SK-N-SH treated with all-trans-retinoic acid at 6 μM for 48 hours (cell line): ENCODE data around the gene HTR1D.

Experiments
- CREB5 ChIP-seq: fragments of 250-450 bp; sonication (Bioruptor Pico); IDR thresholded peaks from 2 replicates; pipeline ENCODE4 v1.5.1; 2020; ENCODE audit warnings: low read depth, mild to moderate bottlenecking, moderate library complexity
- CSRNP3 ChIP-seq: fragments of 250-450 bp; sonication (Bioruptor Pico); IDR thresholded peaks from 2 replicates; pipeline ENCODE4 v1.5.1; 2021; ENCODE audit warnings: mild to moderate bottlenecking, moderate library complexity
- ESRRG ChIP-seq: fragments of 250-450 bp; sonication (Bioruptor Pico); IDR thresholded peaks from 2 replicates; pipeline ENCODE4 v1.6.1; 2021; ENCODE audit warnings: mild to moderate bottlenecking
- GLIS3 ChIP-seq: fragments of 250-450 bp; sonication (Bioruptor Pico); IDR thresholded peaks from 2 replicates; pipeline ENCODE4 v1.5.0; 2020; ENCODE audit warnings: mild to moderate bottlenecking, moderate library complexity
- POU6F1 ChIP-seq: fragments of 250-450 bp; sonication (Bioruptor Pico); IDR thresholded peaks from 2 replicates; pipeline ENCODE4 v1.8.0; 2021; ENCODE audit warnings: low read depth, mild to moderate bottlenecking, moderate library complexity, borderline replicate concordance
- RARB ChIP-seq: fragments of 250-450 bp; sonication (Bioruptor Pico); IDR thresholded peaks from 2 replicates; pipeline ENCODE4 v1.8.0; 2021; ENCODE audit warnings: mild to moderate bottlenecking, moderate library complexity
- SNAI2 ChIP-seq: fragments of 250-450 bp; sonication (Bioruptor Pico); IDR thresholded peaks from 2 replicates; pipeline ENCODE4 v1.5.0; 2020; ENCODE audit warnings: mild to moderate bottlenecking, moderate library complexity
- ZNF565 ChIP-seq: fragments of 450-650 bp; formaldehyde crosslinking; conservative IDR thresholded peaks from 2 replicates; pipeline ENCODE4 v1.5.0; 2020; ENCODE audit warnings: low read depth, mild to moderate bottlenecking, moderate library complexity
- TF ChIP-seq, protein P1 (sequence below): fragments of 250-450 bp; sonication (Bioruptor Pico); IDR thresholded peaks from 2 replicates; pipeline ENCODE4 v1.8.0; 2020; ENCODE audit warnings: mild to moderate bottlenecking, moderate library complexity, borderline replicate concordance

DNA sequence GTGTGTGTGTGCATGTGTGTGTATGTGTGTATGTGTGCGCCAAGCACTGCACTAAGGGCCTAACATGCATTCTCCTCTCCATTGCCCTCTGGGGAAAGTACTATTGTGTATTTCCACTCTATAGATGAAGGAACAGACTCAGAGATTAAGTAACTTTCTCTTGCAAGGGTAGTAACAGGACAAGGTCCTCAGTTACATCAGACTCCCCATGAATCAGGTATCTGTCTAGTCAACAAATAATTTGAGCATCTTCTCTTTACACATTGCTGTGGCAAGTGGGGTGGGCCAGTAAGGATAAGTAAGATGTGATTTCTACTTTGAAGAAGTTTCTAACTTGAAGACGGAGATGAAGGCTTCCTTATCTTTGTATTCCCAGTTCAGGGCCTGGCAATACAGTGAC is 5.0 kb upstream of the HTR1D start:
- TF ChIP-seq GLIS3 (CRISPR knock-in tag) (no peak), SNAI2 (CRISPR knock-in tag) (no peak), RARB (no peak), CREB5 (CRISPR knock-in tag) (no peak), CSRNP3 (no peak), POU6F1 (CRISPR knock-in tag) (no peak), ESRRG (CRISPR knock-in tag) (no peak), ZNF565 (no peak)
- TF ChIP-seq, protein P1, sequence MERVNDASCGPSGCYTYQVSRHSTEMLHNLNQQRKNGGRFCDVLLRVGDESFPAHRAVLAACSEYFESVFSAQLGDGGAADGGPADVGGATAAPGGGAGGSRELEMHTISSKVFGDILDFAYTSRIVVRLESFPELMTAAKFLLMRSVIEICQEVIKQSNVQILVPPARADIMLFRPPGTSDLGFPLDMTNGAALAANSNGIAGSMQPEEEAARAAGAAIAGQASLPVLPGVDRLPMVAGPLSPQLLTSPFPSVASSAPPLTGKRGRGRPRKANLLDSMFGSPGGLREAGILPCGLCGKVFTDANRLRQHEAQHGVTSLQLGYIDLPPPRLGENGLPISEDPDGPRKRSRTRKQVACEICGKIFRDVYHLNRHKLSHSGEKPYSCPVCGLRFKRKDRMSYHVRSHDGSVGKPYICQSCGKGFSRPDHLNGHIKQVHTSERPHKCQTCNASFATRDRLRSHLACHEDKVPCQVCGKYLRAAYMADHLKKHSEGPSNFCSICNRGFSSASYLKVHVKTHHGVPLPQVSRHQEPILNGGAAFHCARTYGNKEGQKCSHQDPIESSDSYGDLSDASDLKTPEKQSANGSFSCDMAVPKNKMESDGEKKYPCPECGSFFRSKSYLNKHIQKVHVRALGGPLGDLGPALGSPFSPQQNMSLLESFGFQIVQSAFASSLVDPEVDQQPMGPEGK = no peak
